HK-2 (cell line): ENCODE results near the gene MIB2.
A peak's percentile ranks its signal among the peaks of the same experiment; 100 is the strongest.
"Not testable (repeated sequence)": the region's sequence is repeated elsewhere in the genome, so short reads cannot be mapped to it uniquely, and the experiment has no call there.

Experiments used
- DNase-seq: peaks from one replicate; pipeline ENCODE4 v3.0.0-alpha.2; 2018; ENCODE audit not compliant: unreplicated experiment

The MIB2 gene

DNA sequence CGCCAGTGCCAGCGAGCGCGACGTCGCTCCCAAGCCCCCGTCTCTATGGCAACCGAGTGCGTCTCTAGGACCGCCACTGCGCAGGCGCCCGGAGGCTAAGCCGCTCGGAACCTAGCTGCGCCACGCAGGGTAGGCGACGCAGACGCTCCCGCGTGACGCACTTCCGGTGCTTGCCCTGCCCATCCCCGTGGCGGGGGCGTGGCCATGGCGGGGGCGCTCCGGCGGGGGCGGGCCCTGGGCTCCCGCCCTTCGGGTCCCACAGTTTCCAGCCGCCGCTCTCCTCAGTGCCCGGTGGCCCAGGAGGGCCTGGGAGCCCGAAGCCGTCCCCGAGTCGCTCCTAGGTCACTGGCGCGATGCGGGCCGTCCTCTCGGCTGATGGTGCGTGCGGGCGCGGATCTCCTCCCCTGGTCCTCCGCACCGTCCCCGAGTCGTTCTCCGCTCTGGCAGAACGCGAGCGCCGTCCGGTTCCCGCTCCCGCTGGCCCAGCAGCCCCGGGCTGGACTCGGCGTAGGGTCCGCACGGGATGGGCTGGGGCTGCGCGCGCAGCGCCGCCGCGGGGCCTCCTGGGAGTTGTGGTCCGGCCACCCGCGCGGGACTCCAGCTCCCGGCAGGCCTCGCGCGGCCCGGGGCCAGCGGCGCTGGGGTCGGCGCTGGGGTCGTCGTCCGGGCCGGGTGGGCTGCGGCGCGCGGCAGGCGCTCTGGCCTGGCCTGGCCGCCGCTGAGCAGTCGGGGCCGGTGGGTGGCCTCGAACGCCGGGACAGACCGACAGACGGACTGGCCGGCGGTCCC, at the start of gene MIB2:
Gene MIB2, plus strand, starts transcription at position 245 of the 789 bp plus-strand sequence. CDS start 7,953 bp downstream, outside the sequence.
- DNase-seq = peak; percentile 95

DNA sequence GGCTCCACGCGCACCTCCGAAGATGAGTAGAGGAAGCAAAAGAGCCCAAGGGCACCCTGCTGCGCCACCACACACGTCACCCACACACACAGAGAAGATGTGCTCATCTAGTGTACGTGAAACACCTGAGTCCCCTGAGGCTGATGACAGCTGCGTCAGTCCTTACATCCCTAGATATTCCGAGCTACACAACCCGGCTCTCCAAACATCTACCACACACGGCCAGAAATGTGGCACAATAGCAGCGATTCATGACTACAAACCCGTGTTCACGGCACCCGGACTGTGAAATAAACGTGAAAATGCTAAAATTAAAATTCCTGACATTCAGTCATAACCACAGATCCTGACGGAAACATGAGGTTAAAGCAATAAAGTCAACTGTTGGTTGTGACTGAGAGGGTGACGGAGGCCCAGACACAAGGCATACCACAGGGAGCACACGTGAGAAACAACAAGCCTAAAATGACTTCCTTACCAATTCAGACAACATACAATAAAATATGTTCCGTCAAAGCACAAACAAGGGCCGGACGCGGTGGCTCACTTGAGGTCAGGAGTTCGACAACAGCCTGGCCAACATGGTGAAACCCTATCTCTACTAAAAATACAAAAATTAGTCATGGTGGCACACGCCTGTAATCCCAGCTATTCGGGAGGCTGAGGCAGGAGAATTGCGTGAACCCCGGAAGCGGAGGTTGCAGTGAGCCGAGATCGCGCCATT, 48.0 kb upstream of the MIB2 start:
- no peak for DNase-seq

DNA sequence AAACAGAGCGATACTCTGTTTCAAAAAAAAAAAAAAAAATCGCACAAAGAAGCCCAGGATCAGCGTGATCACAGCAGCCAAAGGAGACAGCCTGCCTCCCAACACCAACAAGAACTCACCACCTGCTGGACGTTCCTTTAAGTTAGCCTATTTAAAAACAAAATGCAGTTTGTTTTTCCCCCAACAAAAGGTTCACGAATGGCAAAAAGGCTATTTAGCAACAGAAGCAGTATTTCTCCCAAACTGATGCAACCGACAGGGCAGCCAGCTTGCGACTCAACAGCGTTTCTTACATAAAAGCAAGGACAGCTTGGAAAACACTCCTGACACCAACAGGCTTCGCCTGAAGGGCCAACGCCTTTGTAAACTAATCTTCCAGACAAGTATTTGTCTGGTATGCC, 47.4 kb upstream of the MIB2 start:
- DNase-seq = no peak

DNA sequence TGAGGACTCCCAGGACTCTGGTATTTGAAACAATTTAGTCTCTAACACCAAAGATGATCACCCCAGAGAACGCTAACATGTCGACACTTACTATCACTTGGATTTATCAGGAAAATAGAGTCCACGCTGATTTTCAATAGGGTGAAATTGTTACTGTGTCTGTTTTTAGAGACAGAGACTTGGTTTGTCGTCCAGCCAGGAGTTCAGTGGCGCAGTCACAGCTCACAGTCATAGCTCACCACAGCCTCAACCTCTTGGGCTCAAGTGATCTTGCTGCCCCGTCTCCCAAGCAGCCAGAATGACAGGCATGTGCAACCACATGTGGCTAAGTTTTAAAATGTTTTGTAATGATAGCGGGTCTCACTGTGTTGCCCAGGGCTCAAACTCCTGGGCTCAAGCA, 46.0 kb upstream of the MIB2 start:
- no peak for DNase-seq

DNA sequence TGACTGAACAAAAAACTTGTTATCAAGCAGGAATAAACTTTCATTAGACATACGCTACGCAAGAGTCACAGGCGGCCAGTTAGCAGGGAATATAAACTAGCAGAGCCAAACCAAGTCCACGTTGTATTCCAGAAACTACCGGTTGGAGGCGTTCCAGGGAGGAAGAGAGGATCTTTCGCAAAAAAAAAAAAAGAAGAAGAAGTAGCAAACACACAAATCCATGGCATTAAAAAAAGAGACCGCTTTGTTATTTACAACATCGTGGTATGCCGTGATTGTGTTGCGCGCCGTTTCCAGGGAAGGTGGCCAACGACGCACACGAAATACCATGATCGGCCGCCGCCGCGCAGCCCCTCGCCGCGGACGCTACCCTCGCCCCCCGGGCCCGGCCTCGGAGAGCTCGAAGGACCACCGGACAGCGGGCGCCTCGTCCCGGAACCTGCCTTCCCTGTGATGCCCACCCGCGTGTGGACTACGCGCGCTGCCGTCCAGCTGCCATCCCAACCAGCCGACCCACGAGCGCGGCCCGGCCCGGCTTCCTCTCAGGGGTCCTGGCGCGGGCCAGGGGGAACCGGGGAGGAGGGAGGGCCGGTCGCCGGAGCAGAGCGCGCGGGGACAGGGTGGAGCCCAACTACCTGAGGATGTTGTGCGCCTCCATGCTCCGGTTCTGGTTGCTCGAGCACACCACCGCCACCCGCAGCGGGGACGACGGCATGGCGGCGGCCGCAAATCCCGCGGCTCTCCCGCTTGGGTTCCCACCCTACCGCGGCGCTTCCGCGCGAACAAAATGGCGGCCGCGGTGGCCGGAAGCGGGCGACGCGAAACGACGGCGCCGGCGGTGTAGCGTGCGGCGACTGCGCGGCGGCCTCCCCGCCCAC, 41.2 kb upstream of the MIB2 start:
- DNase-seq = peak; percentile 70

DNA sequence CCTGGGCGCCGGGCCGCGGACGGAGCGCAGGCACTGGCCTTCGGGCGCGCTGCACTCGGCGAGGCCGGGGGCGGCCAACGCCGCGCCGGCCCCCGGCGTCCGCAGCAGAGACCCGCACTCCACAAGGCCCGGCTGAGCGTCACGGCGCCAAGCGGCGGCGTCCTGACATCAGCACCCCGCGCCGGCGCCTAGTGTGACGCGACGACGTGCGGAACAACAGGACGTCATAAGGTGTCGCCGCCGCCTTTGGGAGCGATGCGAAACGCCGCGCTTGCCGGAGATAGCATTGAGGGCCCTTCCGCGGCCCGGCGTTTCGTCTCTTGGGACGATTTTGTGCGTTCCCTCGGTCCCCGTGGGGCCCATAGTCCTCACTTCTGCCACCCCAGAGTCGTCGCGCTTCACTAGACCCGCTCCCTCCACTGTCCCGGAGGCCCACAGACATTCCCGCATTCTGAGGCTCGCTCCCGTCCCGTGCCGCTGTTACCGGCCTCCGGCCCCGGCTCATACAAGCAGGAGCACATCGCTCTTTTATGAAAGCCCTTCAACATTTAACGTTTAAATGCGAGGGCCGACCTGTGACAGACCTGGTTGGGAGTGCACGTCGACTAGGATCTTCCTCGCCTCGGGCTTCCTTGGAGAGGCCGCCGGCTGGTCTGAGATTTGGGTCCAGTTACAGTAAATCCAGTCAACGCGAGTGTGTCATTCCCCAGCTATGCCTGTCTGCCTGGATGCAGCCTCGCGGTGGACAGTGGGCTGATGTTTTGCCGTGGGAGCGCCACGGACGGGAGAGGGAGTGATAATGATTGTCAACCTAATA, 40.4 kb upstream of the MIB2 start, which contains the start of gene SSU72:
Gene SSU72, minus strand, starts transcription at position 143 of the 817 bp plus-strand sequence. CDS start 306 bp downstream, outside the sequence.
- peak; percentile 90 for DNase-seq

DNA sequence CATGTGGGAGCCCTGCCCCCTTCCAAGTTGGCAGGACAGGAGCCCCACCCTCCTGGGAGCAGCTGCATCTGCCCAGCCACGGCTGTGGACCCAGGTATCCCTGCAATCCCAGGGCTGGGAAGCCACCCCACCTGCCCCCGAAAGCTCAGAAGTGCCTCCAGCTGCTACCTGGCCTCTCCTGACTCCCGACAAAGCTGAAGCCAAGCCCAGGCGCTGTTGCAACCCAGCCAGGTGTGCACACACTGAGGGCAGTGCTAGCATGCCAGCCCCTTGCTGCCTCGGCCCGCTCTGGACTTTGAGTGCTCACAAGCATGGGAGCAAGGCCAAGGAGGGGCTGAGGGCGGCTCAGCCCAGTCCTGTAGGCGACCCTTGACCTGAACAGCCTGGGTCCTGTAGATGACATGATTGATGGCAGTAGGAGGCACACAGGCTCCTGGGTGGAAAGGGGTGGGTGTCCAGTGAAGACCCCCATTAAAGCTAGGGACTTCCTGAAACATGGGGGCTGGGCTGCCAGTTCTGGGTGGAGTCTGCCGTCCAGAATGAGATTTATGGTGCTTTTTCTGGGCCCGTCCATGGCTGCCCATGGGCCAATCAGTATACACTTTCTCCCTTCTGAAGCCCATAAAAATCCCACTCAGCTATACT, 37.8 kb upstream of the MIB2 start:
- DNase-seq = no peak

DNA sequence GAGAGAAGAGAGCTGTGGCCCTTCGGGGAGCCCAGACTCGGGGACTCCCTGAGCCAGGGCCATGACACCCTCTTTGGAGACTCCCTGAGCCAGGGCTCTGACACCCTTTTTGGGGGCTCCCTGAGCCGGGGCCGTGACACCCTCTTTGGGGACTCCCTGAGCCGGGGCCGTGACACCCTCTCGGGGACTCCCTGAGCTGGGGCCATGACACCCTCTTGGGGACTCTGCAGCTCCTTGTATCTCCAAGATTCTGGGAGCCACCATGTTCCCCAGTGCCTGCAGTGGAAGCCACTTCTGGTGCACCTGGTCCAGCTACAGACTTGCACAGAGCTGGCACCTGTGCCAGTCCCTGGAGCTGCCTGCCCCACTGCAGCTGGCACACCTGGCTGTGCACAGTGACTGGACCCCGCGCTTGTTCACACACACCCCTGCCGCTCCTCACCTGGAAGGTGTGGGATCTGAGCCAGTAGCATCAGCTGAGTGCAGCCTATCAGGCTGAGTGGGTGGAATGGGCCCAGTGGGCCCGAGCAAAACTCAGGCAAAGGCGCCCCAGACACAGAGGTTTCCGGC, 36.8 kb upstream of the MIB2 start:
- no peak for DNase-seq

DNA sequence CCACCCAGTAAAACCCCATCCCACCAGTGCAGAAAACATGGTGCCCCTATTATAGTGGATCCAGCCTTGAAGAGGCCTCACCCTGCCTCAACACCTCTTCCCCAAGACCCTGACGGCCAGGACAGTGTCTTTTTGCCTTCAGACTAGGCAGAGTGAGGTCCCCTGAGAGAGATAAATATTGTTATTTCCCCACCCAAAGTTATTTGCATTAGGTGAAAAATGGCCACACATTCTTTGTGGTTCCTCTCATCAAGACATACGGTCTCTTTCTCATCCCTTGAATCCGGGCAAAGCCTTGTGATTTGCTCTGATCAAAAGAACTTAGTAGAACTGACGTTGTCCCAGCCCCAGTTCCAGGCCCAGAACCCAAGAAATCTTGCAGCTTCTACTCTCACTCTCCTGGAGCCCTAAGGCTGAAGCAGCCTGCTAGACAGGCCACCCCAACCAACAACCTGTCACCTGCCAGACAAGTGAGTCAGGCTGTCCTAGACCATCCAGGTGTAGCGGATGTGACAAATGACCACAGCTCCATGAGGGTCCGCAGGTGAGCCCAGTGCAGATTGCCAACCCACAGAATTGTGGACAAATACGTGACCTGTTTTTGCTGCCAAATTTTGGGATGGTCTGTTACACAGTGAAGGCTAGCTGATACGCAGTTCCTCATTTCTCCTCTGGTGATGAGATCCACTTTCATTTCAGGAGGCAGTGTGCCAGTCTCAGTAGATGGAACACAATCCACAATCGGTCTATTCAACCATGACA, 32.5 kb upstream of the MIB2 start:
- DNase-seq = no peak

DNA sequence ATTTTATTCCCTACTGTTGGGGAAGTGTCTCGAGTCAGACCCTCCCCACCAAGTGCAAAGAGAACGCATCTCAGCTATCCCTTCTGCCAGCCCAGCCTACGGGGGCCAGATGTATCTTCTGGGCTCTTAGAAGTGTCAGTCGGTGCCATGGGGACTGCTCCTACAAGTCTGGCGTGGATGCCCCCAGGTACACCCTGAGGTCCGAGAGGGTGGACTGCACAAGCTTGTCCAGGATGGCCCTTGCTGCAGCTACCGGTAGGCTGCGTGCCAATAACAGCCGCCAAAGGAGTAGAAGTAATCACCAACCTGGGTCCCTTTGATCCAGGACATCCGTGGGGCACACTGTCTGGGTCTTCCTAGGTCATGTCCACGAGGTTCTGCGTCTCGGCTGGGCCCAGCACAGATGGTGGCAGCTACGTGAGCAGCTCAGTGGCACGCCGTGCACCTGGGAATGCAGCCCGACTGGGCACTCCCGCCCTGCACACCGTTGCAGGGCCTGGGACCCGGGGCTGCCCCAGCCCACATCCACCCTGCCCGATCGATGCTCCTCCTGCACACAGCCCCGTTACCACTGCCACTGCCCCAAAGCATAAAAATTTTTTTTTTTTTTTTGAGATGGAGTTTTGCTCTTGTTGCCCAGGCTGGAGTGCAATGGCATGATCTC, 31.8 kb upstream of the MIB2 start:
- DNase-seq = no peak

DNA sequence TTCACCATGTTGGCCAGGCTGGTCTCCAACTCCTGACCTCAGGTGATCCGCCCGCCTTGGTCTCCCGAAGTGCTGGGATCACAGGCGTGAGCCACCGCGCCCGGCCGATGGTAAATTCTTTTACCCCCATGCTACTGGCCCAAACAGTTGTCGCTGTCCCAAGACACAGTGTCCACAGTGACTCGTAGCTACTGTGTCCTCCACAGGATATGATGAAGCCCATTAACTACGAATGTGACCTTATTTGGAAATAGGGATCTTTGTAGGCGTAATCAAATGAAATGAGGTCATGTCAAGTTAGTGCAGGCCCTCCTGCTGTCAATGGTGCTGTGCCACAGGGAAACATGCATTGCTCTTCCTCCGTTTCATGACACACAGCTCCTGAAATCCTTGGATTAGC, 23.8 kb upstream of the MIB2 start:
- no peak for DNase-seq

DNA sequence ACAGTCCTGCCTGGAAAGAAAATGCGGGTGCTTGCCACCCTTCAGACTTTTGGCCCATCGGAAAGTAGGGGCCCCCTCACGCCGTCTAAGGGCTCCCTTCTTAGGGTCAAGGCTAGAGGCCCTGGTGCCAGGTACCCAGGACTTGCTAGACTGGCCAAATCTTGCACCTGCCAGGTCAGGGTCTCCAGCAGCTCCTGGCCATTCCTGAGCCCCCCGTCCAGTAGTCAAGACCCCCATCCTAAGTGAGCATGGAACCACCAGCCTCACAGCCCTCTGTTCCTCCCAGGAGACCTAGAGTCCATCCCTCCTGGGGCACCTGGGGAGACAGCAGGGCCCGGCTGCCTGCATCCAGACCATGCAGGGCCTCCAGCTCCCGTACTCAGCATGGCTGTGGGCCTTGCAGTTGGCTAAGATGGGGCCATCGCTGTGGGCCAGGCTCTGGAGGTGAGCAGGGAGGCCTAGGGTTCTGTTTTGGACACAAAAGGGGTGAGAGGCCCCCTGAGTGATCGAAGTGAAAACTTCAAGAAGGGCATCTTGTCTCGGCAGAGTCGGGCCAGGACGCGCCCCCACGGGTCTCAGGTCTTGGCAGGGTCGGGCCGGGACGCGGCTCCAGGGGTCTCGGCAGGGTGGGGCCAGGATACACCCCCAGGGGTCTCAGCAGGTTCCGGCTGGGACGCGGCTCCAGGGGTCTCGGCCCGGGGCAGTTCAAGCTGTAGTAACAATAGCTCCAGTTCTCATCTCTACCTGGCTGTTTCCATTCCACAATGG, 21.3 kb upstream of the MIB2 start:
- DNase-seq = no peak

DNA sequence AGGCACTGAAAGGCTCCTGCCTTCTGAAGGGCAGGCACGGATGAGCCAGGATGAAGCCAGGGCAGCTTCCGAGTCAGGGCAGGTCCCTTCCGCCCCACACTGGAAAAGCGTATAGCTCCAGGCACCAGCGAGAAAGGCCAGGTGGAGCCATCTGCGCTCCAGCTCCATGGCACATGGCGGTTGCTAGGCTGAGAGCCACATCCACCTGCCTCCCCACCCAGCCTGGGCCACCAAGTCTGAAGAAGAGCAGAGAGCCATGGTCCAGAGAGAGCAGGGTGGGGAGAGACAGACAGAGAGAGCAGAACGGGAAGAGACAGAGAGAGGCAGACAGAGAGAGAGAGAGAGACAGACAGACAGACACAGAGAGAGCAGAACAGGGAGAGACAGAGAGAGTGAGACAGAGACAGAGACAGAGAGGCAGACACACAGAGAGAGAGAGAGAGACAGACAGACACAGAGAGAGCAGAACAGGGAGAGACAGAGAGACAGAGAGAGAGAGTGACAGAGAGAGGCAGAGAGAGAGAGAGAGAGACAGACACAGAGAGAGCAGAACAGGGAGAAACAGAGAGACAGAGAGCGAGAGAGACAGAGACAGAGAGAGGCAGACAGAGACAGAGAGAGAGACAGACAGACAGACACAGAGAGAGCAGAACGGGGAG, 20.6 kb upstream of the MIB2 start:
- DNase-seq = no peak

DNA sequence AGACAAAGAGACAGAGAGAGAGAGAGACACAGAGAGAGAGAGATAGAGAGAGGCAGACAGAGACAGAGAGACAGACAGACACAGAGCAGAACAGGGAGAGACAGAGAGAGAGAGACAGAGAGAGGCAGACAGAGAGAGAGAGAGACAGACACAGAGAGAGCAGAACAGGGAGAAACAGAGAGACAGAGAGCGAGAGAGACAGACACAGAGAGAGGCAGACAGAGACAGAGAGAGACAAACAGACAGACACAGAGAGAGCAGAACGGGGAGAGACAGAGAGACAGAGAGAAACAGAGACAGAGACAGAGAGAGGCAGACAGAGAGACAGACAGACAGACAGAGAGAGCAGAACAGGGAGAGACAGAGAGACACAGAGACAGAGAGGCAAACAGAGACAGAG, 20.0 kb upstream of the MIB2 start:
- DNase-seq = not testable (repeated sequence)

DNA sequence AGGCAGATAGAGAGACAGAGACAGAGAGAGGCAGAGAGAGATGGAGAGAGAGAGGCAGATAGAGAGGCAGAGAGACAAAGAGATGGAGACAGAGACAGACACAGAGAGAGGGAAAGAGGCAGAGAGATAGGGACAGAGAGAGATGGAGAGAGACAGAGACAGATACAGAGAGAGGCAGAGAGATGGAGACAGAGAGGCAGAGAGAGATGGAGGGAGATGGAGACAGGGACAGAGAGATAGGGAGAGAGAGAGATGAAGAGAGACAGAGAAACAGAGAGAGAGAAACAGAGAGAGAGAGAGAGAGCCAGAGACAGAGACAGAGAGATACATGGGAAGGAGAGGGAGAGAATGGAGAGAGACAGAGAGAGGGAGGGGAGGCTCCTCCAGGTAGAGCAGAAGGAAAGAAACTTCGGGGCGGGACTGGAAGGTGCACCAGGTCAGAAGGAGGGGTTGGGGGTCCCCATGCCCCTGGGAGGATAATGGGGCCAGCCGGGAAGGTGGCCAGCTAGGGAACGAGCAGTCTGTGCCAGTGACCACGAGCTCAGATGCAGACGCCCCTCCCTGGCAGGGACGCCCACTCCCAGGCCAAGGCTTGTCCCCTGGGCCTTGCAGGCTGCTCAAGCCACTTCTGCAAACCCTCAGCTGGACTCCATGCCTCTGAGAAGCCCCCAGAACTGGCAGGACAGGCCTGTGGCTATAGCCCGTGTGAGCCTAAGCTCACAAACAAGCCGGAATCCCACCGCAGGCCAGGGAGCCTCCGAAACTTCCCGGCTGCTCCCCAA, 18.6 kb upstream of the MIB2 start:
- DNase-seq = no peak

DNA sequence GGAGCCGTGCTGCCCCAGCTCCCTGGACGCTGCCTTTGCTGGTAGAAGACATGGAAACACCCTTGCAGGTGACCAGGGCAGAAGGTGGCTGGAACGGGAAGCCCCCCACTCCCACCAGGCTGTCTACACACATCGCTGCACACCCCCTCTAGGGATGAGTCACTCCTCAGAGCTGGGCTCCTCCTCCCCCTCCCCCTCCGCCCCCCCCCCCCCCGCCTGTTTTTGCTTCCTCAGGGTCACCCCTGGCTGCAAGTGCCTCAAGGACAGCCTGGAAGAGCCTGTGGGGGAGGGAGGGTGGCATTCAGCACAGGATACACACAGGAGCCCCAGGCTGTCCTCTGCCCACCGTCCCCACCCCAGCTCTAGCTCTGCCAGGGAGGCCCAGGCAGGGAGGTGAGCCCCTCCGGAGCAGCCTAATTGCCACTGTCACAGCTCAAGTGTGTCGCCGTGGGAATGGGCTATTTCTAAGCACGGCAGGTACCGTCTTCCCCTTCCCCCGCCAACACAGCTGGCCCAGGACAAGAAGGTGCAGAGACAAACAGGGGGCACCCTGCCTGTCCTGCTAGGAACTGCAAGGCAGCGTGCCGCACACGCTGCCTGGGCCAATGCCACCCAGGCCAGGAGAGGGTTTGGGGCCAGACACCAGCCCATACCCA, 17.9 kb upstream of the MIB2 start:
- peak; percentile 32 for DNase-seq
